OCI-M1 (cell line): ENCODE measurements around the gene BRD4.

Experiments
- DNase-seq: peaks from one replicate; lab custom pipeline; 2025; lab: John Stamatoyannopoulos, UW

BRD4 gene

GRCh38 chr19:15289673-15290072 is 42.7 kb downstream of the BRD4 start:
- DNase-seq, result no peak

DNA sequence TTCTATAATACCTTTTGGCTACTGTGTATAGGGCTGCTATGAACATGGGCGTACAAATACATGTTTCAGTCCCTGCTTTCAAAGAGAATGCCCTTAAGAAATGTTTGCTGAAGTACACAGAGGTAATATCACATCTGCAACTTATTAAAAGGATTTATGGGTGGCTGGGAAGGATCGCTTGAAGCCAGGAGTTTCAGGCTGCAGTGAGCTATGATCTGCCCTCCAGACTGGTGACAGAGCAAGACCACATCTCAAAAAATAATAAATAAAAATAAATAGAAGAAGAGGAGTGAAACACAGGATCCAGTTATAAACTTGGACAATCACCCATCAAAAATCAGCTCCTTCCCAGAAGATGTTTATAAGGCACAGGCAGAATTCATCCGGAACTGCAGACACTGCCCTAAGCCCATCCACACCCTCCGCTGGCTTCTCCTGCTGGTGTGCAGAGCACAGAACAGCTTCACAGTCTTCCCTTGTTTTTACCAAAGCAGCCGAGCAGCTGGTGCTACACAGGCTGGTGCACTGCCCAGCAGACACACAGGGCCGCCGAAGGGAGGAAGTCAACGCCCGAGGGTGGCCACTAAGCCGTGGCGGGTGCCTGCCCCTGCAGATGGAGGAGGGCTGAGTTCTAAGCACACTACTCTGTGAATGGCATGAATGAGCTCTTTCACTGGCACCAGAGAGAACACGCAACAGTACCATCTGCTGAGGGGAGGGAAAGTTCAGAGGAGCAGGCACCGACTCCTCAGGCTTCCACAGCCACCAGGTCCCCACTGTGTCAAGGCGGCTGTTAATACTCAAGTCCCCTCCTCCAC is 44.0 kb downstream of the BRD4 start:
- no peak for DNase-seq

- DNase-seq, result no peak
Observed at GRCh38 chr19:15287496-15287895, 44.8 kb downstream of the BRD4 start.

GRCh38 chr19:15286688-15287365 is 45.5 kb downstream of the BRD4 start:
- no peak for DNase-seq

- DNase-seq, result no peak
Observed at GRCh38 chr19:15285896-15286591, 46.3 kb downstream of the BRD4 start.

DNA sequence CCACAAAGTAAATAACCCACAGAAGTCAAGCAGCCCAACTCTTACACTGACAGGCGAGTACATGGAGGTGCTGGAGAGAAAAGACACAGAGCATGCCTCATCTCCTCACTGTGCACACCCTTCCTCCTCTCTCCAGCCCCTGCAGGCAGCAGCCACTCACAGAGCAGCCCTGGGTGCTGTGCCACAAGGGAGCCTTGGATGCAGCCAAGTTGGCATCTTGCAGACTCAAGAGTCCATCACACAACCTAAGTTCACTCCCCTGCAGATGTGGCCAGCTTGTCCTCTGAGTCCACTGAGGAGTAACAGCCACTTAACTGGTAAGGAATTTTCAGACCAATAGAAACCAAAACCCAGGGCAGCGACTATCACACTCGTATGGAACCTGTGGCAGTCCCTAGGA is 47.4 kb downstream of the BRD4 start:
- DNase-seq, result no peak

- DNase-seq, result no peak
Observed at GRCh38 chr19:15284091-15284490, 48.2 kb downstream of the BRD4 start.

- DNase-seq, result peak; percentile 42
Observed at GRCh38 chr19:15283141-15283883, 49.0 kb downstream of the BRD4 start.

- no peak for DNase-seq
Observed at GRCh38 chr19:15282311-15282705, 50.0 kb downstream of the BRD4 start.

DNA sequence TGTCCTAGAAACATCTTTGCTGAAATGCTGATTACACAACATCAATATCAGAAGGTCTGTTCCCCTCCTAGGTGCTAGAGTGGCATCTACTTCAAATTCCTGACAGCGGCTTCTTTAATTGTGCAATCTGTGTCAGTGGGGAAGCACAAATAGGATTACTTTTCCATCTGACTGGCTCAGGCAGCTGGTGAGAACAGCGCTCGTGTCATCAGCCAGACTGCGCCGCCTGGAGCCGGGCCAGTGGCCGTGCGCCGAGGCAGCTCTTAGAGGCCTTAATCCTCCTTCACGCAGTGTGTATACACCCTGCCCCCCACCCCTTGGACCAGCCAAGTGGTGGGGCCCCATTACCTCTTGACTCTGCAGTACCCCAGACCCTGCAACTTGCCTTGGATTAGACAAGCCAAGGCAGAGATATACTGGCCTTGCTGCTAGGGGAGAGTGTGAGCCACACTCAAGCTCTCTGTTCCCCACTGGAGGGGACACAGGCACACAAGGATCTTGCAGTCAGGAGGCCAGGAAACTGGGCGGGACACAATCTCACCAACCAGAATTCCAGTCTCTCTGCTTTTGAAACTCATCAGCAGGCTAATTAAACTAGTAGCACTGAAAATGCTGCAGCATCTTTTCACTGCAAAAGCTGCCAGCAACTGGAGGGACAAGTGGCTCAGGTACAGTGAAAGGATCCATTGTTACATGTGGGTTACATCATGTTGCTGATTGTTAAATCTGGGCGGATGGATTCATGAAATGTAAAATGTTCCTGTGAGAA is 51.2 kb downstream of the BRD4 start:
- peak; percentile 83 for DNase-seq

DNA sequence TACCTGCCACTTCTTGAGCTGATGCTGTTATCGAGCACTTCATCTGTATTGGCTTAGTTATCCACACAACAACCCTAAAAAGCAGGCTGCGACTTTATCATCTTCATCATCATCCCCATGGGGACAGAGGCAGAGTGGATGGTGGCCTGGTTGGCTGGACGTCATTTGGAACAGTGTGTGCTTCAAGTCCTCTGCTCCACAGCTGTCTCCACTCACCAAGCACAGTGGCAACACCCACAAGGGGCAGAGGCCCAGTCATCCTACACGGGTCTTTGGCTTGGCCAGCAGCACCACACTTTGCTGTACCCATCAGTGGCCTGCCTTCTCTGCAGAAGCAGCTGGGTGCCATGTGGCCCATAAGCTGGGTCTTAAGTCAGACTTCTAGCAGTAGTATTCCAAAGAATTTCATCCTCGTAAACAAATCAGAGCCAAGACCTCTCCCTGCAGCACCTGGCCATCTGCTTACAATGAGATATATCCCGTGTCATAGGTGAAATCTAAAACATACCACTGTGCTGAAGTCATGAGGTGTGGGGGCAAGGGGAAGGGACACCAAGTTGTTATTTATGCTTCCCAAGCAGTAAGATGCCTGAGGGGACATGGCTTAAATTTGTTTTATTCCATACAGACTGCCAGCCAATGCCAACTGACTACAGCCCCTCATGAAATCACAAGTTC is 52.2 kb downstream of the BRD4 start:
- no peak for DNase-seq

GRCh38 chr19:15279326-15279904 is 52.9 kb downstream of the BRD4 start:
- peak; percentile 42 for DNase-seq

GRCh38 chr19:15276620-15277215 is 55.6 kb downstream of the BRD4 start:
- DNase-seq, result peak; percentile 57

DNA sequence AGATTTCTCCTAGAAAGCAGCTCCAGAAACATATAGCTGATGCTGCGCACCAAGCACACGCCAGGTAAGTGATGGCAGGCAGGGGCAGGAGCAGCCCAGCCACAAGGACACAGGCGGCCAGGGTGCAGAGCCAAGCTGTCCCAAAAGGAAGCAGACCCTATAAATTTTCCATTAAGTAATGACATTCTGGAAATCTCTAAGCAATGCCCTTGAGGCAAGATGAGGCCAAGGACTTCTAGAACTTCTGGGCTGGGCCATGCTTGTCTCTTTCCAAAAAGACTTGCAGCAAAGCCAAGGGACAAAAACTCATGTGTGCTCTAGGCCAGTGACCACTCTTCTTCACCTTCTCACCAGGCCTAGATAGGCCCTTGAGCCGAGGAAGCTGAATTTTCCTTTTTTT is 57.9 kb downstream of the BRD4 start:
- no peak for DNase-seq

GRCh38 chr19:15269806-15270205 is 62.5 kb downstream of the BRD4 start:
- no peak for DNase-seq

GRCh38 chr19:15268928-15269253 is 63.4 kb downstream of the BRD4 start:
- DNase-seq, result no peak

DNA sequence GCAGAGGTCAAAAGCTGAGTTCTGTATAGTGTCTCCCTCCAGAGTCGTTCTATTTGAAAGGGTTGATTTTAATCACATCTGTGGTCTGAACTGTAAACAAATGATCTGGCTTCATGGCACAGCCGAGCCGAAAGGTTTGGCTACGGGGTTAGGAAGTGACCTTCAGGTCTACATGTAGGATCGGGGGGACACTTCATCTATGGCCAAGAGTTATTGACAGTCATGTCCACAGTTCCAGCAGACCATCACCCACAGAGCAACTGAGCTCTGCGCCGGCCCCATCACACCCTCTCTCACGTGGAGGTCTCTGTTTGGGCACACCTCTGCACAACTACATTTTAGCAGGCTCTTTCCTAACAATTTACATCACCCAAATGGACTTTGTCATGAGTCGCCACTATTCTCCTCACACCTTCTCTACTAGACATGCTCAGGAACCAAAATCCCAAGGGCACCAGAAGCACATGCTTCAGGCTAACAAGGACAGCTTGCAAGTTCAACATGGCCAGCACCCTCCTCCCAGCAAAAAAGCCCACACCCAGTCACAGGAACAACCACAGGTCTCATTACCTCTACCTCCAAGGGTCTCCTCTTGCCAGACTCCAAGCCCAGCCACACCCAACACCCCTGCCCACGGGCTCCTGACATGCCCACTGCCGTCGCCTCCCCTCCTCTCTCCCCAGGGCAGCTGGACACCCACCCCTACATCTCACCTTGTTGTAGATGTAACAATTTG is 64.0 kb downstream of the BRD4 start:
- DNase-seq, result no peak

DNA sequence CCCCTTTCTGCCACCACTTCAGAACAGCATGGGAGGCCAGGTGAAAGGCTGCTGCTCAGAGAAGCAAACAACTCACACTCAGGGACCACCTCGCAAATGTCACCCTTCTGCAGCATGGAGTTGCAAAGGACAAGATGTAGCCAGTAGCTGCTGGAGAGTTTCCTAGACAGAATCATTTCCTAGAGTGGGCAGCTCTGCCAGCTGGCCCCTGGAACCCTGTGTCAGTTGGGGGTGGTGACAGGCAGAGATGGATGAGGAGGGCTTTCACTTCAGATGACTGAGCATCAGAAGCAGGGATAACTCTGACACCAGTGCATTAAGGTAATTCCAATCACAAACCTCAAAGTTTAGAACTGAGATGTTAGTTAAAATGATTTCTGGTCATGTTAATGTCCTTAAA is 65.7 kb downstream of the BRD4 start:
- no peak for DNase-seq

- DNase-seq, result no peak
Observed at GRCh38 chr19:15265850-15266248, 66.5 kb downstream of the BRD4 start.
